OCI-LY1 (cell line): ENCODE measurements around the gene GDPD4.
A peak's percentile ranks its signal among the peaks of the same experiment; 100 is the strongest.

Source experiments
- H2AFZ ChIP-seq: fragments of 200-600 bp; sonication (generic), shearing (Covaris generic); 2 replicates; pipeline ENCODE4 v1.6.0; 2014; ENCODE audit warnings: antibody characterized with exemption, mild to moderate bottlenecking, low read length
- H3F3A ChIP-seq: fragments of 200-600 bp; sonication (generic), shearing (Covaris generic); 2 replicates; pipeline ENCODE4 v1.6.0; 2014; ENCODE audit warnings: mild to moderate bottlenecking, antibody characterized with exemption, low read length, moderate library complexity; ENCODE audit not compliant: insufficient read depth
- H3K27ac ChIP-seq: fragments of 200-600 bp; sonication (generic); 2 replicates; pipeline ENCODE4 v1.5.1; 2014; ENCODE audit warnings: low read length, mixed run types, mild to moderate bottlenecking, low read depth; ENCODE audit not compliant: poor library complexity, severe bottlenecking
- H3K27me3 ChIP-seq: fragments of 200-600 bp; sonication (generic); 2 replicates; pipeline ENCODE4 v1.6.0; 2014; ENCODE audit warnings: antibody characterized with exemption, mild to moderate bottlenecking, low read length, moderate library complexity; ENCODE audit not compliant: insufficient read depth
- H3K36me3 ChIP-seq: fragments of 200-600 bp; sonication (generic); 2 replicates; pipeline ENCODE4 v1.6.1; 2014; ENCODE audit warnings: mild to moderate bottlenecking, antibody characterized with exemption, low read length, moderate library complexity, mixed read lengths; ENCODE audit not compliant: insufficient read depth
- H3K4me1 ChIP-seq: fragments of 200-600 bp; sonication (generic); 2 replicates; pipeline ENCODE4 v1.5.1; 2014; ENCODE audit warnings: mild to moderate bottlenecking, low read length, moderate library complexity; ENCODE audit not compliant: insufficient read depth, severe bottlenecking
- H3K4me2 ChIP-seq: fragments of 200-600 bp; sonication (generic), shearing (Covaris generic); 2 replicates; pipeline ENCODE4 v1.6.1; 2014; ENCODE audit warnings: low read length
- H3K4me3 ChIP-seq: fragments of 200-600 bp; sonication (generic); 2 replicates; pipeline ENCODE4 v1.5.1; 2014; ENCODE audit warnings: low read length, low read depth, mild to moderate bottlenecking, mixed read lengths; ENCODE audit not compliant: poor library complexity, severe bottlenecking
- H3K79me2 ChIP-seq: fragments of 200-600 bp; shearing (Covaris generic); 2 replicates; pipeline ENCODE4 v1.6.1; 2016; ENCODE audit warnings: mixed run types, low read length, mixed read lengths; ENCODE audit not compliant: insufficient read depth
- H3K9ac ChIP-seq: fragments of 200-600 bp; sonication (generic), shearing (Covaris generic); 2 replicates; pipeline ENCODE4 v1.6.1; 2014; ENCODE audit warnings: mild to moderate bottlenecking, low read length, mixed read lengths
- H3K9me2 ChIP-seq: fragments of 200-600 bp; sonication (generic), shearing (Covaris generic); 2 replicates; pipeline ENCODE4 v1.6.1; 2014; ENCODE audit warnings: low read depth, mild to moderate bottlenecking, low read length, mixed read lengths
- H3K9me3 ChIP-seq: fragments of 200-600 bp; shearing (Covaris generic); 2 replicates; pipeline ENCODE4 v1.6.1; 2014; ENCODE audit warnings: low read length, mixed read lengths
- H4K20me1 ChIP-seq: fragments of 200-600 bp; sonication (generic), shearing (Covaris generic); 2 replicates; pipeline ENCODE4 v1.6.0; 2016; ENCODE audit warnings: mild to moderate bottlenecking, low read length; ENCODE audit not compliant: insufficient read depth
- CTCF ChIP-seq: fragments of 200-600 bp; sonication (generic), shearing (Covaris generic); IDR thresholded peaks from 2 replicates; pipeline ENCODE4 v1.5.1; 2017; ENCODE audit warnings: mild to moderate bottlenecking, antibody characterized with exemption, low read length, moderate library complexity, mixed read lengths
- EZH2 ChIP-seq: fragments of 200-600 bp; sonication (generic), shearing (Covaris generic); IDR thresholded peaks from 2 replicates; pipeline ENCODE4 v1.8.0; 2017; ENCODE audit warnings: borderline replicate concordance, mixed run types, mild to moderate bottlenecking, antibody characterized with exemption, low read length, moderate library complexity, mixed read lengths

The GDPD4 gene

GRCh38 chr11:77193167-77193566 is 108.3 kb downstream of the GDPD4 start:
- Histone ChIP-seq H3K27ac (no peak overlapping the region), H3K9me3 (no peaks in the 10 kb centered on the region), H3K79me2 (no peaks in the 10 kb centered on the region), H3K4me2 (no peak overlapping the region), H3K4me3 (no peak overlapping the region), H3K9ac (no peak overlapping the region), H4K20me1 (no peaks in the 10 kb centered on the region), H3K9me2 (no peaks in the 10 kb centered on the region), H3F3A (no peaks in the 10 kb centered on the region), H2AFZ (no peak overlapping the region), H3K36me3 (no peaks in the 10 kb centered on the region), H3K27me3 (no peaks in the 10 kb centered on the region), H3K4me1 (no peaks in the 10 kb centered on the region)
- TF ChIP-seq EZH2 (no peak), CTCF (no peak)

GRCh38 chr11:77191823-77192495 is 109.5 kb downstream of the GDPD4 start:
- Histone ChIP-seq H3K4me3 (no peak overlapping the region), H2AFZ (no peak overlapping the region), H3K36me3 (no peaks in the 10 kb centered on the region), H3K4me2 (no peak overlapping the region), H3K9ac (no peak overlapping the region), H3K4me1 (no peaks in the 10 kb centered on the region), H4K20me1 (no peaks in the 10 kb centered on the region), H3K79me2 (no peaks in the 10 kb centered on the region), H3F3A (no peaks in the 10 kb centered on the region), H3K9me3 (no peaks in the 10 kb centered on the region), H3K27ac (no peak overlapping the region), H3K27me3 (no peaks in the 10 kb centered on the region), H3K9me2 (no peaks in the 10 kb centered on the region)
- no peak for TF ChIP-seq EZH2
- TF ChIP-seq CTCF = peak; percentile 75

- no peaks in the 10 kb centered on the region for H3K9me2 ChIP-seq
- no peak overlapping the region for H3K4me2 ChIP-seq
- H3K27me3 ChIP-seq = no peaks in the 10 kb centered on the region
- no peaks in the 10 kb centered on the region for H3K4me1 ChIP-seq
- no peak for TF ChIP-seq EZH2
- TF ChIP-seq CTCF = no peak
- H3K36me3 ChIP-seq = no peaks in the 10 kb centered on the region
- H3K27ac ChIP-seq = no peak overlapping the region
- H2AFZ ChIP-seq = no peak overlapping the region
- no peaks in the 10 kb centered on the region for H4K20me1 ChIP-seq
- H3K79me2 ChIP-seq = no peaks in the 10 kb centered on the region
- no peaks in the 10 kb centered on the region for H3K9me3 ChIP-seq
- H3K9ac ChIP-seq = no peak overlapping the region
- no peak overlapping the region for H3K4me3 ChIP-seq
- H3F3A ChIP-seq = no peaks in the 10 kb centered on the region
Measured at GRCh38 chr11:77191429-77191822, 110.1 kb downstream of the GDPD4 start.
